NCI-H774 (cell line): Measurements from ENCODE around the gene DTD1.

Experiments used
- DNase-seq: peaks from one replicate; lab custom pipeline; 2025; lab: John Stamatoyannopoulos, UW

The DTD1 gene

DNA sequence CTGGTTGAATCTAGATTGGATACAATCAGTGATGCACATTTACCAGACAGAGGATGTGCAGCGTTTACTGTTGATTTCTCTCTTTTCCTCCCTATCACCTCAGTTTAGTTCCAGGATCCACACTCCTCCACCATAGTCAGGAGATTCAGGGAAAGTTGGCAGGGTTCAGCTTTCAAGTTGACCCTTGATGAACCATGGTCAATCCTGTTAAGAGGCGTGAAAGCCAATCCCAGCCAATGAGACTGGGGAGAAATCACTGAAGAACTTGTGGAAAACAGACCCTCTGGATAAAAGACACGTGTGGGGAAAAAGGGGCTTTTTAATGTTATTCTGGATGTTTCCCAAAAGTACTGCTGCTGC is 206.6 kb downstream of the DTD1 start:
- no peak for DNase-seq

DNA sequence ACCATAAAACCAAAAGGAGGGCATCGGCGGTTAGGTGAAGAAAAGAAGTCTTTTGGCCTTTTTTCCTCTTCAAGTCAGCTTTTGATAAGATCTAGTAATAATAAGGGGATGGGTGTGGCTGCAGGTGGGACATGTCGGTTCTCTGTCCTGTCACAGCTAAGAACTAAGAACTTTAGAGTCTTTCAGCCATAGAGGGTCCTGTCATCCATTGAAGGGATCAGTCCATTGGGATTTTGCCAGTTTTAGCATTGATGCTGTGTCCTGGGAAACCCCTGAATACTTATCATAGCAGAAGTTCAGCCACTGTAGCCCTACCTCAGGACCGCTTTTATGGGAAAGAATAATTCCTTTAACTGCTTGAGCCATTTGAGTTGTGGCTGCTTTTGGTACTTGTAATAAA is 207.5 kb downstream of the DTD1 start:
- no peak for DNase-seq

DNA sequence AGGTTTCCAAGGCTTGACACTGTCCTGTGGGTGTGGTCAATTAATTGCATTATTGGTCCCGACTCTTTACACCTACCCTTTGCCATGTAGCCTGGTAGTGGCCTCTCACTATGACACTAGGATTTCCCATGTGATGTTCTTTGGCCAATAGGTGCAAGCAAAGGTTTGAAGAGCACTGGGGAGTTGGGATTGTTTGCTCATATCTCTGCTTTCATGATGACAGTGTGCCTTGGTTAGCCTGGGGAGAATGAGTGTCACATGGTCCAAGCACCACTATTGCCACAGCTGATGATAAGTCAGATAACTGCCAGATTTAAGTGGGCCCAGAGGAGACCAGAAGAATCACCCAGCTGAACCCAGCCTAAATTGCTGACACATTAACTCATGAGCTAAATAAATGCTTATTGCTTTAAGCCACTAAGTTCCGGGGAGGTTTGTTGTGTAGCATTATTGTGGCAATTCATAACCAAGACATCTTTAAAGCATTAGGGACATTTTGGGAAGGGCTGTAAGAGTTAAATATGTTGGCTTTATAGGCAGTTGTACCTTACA is 208.5 kb downstream of the DTD1 start:
- DNase-seq = no peak

DNA sequence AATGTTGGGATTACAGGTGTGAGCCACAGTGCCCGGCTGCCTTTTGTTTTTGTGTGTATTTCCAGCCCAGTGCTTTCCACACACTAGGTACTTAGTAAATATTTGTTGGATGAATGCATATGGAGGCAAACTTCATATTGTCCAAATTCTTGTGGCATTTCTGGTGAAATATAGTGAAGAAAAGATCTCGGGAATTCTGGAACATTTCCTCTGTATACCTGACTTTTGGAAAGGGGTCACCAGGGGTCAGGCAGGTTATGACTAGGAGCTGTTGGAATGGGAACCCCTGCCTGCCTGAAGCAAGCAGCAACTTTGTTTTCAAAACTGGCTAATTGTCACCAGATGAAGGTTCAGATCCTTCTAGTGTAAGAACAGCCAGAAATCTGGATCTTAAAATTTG is 213.7 kb downstream of the DTD1 start:
- no peak for DNase-seq

DNA sequence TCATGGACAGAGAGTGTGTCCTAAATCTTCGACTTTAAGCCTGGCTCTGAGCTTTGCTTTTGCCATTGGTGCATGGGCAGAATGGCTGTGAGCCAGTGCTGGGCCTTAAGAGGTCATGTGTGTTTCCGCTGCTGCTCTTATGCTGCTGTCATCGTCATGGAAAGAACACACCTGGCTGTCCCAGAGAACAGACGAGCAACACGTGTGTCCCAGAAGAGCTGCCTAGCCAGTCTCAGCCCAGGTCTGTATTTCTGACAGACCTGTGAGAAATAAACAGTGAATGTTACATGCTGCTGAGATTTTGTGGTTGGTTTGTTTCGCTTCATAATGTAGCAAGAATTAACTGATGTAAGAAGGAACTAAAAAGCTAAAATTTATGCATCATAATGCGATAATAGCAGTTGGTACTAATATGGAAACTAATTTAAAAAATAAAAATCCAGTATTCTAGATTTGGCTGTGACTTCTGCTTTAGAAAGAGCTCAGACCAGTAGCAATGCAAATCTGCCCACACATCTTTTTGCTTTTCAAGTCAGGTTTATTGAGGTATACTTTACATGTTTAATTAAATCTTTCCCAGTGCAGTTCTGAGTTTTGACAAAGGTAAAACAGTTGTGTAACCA is 214.3 kb downstream of the DTD1 start:
- DNase-seq = no peak

DNA sequence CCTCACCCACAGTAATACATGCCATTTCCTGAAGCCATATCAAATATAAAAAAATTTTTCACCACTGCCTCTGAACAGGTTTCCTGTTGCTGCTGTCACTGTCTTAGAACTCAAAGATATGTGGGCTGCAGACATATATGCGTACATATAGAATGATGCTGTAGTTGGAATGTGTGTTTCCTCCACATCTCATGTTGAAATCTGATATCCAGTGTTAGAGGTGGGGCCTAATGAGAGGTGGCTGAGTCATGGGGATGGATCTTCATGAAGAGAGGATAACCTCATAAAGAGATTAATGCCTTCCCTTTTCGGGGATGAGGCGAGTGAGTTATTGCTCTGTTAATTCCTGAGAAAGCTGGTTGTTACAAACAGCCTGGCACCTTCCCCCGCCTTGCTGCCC is 218.0 kb downstream of the DTD1 start:
- no peak for DNase-seq

DNA sequence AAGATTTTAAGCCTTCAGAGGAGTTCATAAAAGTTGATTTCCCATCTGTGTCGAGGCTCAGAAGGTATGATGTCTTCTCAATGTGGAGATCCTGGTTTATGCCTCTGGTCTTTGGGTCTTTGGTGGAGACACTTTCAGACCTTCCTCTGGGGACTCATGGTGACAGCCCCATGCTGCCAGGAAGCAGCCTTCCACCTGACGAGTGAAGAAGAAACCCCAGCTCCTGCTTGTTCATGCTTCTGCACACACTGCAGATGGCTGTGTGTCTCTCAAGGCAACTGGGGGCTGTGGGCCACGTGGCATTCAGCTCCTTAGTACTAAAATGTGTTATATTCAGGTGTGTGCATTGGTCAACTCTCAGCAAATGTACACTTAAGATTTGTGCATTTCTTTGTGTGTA is 220.9 kb downstream of the DTD1 start:
- DNase-seq = no peak

DNA sequence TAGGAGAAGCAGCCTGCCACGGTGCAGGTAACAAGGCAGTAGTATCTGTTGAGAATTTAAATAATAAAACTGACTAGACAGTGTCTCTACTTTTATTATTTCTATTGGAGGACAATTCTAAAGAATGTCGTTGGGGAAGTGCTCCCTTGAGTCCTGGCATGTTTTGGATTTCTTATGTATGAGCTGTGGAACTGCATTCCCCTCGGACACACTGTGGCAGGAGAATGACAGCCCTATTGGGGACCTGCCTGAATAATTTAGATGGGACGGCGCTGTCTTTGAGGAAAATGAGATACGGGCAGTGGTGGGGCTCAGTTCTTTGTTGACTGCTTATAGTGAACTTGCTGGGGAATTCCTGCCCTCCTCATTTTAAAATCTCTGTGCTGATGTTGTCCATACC is 223.3 kb downstream of the DTD1 start:
- DNase-seq = no peak

DNA sequence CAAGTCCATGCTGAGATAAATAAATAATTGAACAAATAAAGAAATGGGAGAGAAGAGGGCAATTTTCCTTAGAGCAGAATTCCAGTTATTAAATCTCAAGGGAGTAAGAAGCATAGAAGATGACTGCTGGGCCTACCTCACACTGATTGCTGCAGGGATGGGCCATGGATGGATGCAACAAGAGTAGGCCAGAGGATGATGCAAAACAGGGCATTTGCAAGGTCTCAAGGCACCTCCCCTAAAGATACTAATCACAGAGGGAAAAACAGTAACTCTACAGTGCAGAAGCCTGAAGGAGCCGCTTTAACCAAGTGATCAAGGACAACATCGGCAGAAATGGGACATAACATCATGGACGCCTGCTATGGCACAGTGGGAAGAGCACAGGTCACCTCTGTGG is 224.1 kb downstream of the DTD1 start:
- DNase-seq = no peak

DNA sequence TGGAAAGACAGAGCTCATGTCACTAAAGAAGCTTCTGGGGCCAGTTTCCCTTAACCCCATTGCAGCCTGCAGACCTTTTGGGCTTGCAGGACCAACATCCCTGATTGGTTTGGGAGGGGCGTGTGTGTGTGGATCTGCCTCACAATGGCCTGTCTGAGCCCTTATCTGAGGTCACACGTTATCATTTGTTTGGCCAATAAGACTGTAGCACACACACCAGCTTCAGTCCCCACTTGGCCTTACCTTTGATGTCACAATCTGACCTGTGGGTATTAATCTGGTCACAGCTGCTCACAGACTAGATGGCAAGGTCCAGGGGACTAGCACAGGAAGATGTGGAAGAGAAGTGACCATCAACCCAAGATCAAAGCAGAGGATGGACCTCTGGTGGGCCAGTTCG is 225.6 kb downstream of the DTD1 start, which contains the start of gene SCP2D1:
Gene SCP2D1 (plus strand): TSS at position 301 of the 400 bp plus-strand sequence. CDS start 33 bp downstream, at position 334.
- DNase-seq = no peak

DNA sequence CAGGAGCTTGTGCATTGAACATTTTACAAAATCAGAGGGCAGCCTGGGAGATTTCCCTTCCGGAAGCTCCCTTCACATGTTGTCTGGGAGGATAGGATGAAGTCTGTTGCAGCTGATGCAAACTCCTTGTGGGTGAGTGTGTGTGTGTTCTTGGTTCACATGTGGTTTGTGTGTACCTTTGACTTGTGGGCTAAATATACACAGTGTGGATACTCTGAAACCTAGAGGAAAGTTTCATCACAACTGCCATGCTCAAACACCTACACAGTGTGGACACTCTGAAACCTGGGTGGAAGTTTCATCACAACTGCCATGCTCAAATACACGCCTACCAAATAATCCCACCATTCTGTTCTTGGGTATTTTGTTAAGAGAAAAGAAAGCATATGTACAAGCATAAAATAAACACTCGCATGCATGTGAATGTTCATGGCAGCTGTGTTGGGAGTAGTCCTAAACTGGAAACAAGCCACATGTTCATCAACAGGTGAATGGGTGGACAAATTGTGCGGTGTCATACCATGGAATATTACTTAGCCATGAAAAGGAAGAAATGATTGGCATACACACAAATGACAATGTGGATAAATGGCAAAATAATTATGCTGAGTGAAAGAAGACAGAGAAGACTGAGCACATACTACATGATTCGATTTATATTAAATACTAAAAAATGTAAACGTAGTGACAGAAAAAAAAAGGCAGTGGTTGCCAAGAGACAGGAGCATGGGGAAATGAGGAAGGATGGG is 227.5 kb downstream of the DTD1 start:
- no peak for DNase-seq
